ENCODE results near the gene ZNF256. TPM values are rescaled to one million over a fixed set of nuclear protein-coding genes. Genes with fewer than 3 reads are reported as not detected.

The ZNF256 gene
- total RNA-seq, 1 experiment from 2014 or later = 0.54 TPM

DNA sequence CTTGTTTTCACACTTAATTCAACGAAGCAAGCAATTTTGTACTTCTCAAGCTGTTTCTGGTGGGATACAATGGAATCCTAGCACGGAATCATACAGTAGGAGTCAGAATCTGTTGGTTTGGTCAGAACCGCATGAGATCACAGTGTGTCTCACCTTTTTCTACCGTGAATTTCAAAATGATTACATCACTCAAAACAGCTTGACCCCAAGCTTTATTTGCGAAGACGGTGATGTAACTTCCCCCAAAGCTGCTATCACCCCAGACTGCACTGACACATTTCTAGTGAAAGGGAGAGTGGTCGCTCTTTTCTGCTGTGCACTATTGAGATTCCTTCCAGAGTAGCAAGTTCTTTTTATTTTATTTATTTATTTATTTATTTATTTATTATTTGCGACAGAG is 17.3 kb upstream of the ZNF256 start:
- ChIA-PET CTCF (interaction anchor here (0.6 kb wide), 1 partner anchor 542 kb away, joined by 3 read pairs; no protein-coding TSS in a partner anchor), POLR2A (interaction anchor here (0.6 kb wide), 1 partner anchor 13 kb away, joined by 4 read pairs; no protein-coding TSS in a partner anchor)
- Mint-ChIP-seq H3K4me1 (ENCODE audit: insufficient read depth, unreplicated experiment) (no peaks in the 10 kb centered on the region), H3K27me3 (ENCODE audit: insufficient read depth, unreplicated experiment) (no peaks in the 10 kb centered on the region), H3K4me3 (ENCODE audit: unreplicated experiment) (no peak overlapping the region), H3K27ac (ENCODE audit: low read depth, unreplicated experiment) (no peak overlapping the region), H3K9me3 (ENCODE audit: unreplicated experiment) (peaks cover 20% of the 10 kb centered on the region), H3K36me3 (ENCODE audit: insufficient read depth, unreplicated experiment) (no peaks in the 10 kb centered on the region)
- no peak for DNase-seq (ENCODE audit: unreplicated experiment)
- intact Hi-C loops (cut with micrococcal nuclease) = no loop called here
- no TSS peak for BruUV-seq (replicated peaks)
- TF ChIP-seq, protein P1, sequence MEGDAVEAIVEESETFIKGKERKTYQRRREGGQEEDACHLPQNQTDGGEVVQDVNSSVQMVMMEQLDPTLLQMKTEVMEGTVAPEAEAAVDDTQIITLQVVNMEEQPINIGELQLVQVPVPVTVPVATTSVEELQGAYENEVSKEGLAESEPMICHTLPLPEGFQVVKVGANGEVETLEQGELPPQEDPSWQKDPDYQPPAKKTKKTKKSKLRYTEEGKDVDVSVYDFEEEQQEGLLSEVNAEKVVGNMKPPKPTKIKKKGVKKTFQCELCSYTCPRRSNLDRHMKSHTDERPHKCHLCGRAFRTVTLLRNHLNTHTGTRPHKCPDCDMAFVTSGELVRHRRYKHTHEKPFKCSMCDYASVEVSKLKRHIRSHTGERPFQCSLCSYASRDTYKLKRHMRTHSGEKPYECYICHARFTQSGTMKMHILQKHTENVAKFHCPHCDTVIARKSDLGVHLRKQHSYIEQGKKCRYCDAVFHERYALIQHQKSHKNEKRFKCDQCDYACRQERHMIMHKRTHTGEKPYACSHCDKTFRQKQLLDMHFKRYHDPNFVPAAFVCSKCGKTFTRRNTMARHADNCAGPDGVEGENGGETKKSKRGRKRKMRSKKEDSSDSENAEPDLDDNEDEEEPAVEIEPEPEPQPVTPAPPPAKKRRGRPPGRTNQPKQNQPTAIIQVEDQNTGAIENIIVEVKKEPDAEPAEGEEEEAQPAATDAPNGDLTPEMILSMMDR (IDR thresholded peaks at IDR 0.05; ENCODE audit: unreplicated experiment) = no peak

DNA sequence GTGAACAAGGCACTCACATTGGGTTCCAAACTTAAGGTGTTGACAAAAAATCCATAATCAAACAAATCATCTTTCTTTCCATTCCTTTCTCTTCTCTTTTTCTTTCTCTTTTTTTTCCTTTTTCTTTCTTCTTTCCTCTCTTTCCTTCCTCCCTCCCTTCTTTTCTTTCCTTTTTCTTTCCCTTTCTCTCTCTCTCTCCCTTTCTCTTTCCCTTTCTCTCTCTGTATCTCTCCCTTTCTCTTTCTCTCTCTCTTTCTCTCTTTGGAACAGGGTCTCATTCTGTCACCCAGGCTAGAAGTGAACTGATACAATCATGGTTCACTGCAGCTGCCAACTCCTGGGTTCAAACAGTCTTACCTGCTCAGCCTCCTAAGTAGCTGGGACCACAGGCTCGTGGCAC is 14.3 kb upstream of the ZNF256 start:
- ChIA-PET POLR2A (no interaction called here), CTCF (no interaction called here)
- no TSS peak for BruUV-seq (replicated peaks)
- Mint-ChIP-seq H3K27ac (ENCODE audit: low read depth, unreplicated experiment) (no peak overlapping the region), H3K36me3 (ENCODE audit: insufficient read depth, unreplicated experiment) (peaks cover 3% of the 10 kb centered on the region), H3K4me3 (ENCODE audit: unreplicated experiment) (no peak overlapping the region), H3K27me3 (ENCODE audit: insufficient read depth, unreplicated experiment) (no peaks in the 10 kb centered on the region), H3K9me3 (ENCODE audit: unreplicated experiment) (peaks cover 16% of the 10 kb centered on the region), H3K4me1 (ENCODE audit: insufficient read depth, unreplicated experiment) (no peaks in the 10 kb centered on the region)
- TF ChIP-seq, protein P1 (IDR thresholded peaks at IDR 0.05; ENCODE audit: unreplicated experiment) = no peak
- no peak for DNase-seq (ENCODE audit: unreplicated experiment)
- intact Hi-C loops (cut with micrococcal nuclease) = no loop called here

DNA sequence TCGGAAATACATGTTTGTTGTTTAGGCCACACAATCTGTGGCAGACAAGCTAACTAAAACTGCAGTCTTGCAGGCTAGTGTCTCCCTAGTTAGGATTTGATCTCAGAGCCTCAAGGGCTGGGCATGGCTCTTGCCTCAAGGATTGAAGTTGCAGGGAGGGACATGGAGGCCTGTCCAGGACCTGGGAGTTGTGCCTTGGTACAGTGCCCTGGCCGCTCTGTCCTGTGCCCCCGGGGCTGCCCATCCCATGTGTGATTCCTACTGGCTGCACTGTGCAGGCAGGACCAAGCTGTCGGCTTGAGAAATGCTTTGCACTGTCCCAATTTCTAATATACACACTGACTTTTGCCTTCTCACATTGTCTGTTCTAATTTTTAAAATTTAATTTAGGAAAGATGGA is 7.5 kb upstream of the ZNF256 start:
- intact Hi-C loops (cut with micrococcal nuclease) = no loop called here
- Mint-ChIP-seq H3K4me1 (ENCODE audit: insufficient read depth, unreplicated experiment) (no peaks in the 10 kb centered on the region), H3K27me3 (ENCODE audit: insufficient read depth, unreplicated experiment) (no peaks in the 10 kb centered on the region), H3K36me3 (ENCODE audit: insufficient read depth, unreplicated experiment) (peaks cover 7% of the 10 kb centered on the region), H3K4me3 (ENCODE audit: unreplicated experiment) (no peak overlapping the region), H3K27ac (ENCODE audit: low read depth, unreplicated experiment) (no peak overlapping the region), H3K9me3 (ENCODE audit: unreplicated experiment) (peaks cover 36% of the 10 kb centered on the region)
- no peak for DNase-seq (ENCODE audit: unreplicated experiment)
- TF ChIP-seq, protein P1 (IDR thresholded peaks at IDR 0.05; ENCODE audit: unreplicated experiment) = no peak
- ChIA-PET POLR2A (no interaction called here), CTCF (no interaction called here)
- BruUV-seq (replicated peaks) = no TSS peak

DNA sequence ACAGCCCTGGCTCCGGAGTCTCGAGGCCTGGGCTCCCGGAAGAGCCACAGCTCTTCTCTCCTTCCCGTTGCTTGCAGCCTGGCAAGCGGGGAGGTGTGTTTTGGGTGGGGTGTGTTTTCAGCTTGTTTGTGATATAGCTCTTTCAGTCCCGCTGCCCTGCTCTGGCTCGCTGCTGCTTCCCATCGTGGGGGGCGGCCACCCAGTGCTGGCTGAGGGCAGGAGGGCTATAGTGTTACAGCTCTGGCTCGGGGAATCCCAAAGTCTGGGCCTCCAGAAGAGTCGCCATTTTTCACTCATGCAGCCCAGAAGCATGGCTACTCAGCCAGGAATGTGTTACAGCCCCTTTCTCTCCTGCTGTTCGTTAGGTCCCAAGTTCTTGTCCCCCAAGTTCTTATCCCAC is 2.2 kb upstream of the ZNF256 start:
- Mint-ChIP-seq H3K9me3 (ENCODE audit: unreplicated experiment) (peaks cover 41% of the 10 kb centered on the region), H3K27ac (ENCODE audit: low read depth, unreplicated experiment) (no peak overlapping the region), H3K36me3 (ENCODE audit: insufficient read depth, unreplicated experiment) (no peaks in the 10 kb centered on the region)

More for the DNA sequence above, 2.2 kb upstream of the ZNF256 start:
- Mint-ChIP-seq H3K4me1 (ENCODE audit: insufficient read depth, unreplicated experiment) (no peaks in the 10 kb centered on the region), H3K27me3 (ENCODE audit: insufficient read depth, unreplicated experiment) (no peaks in the 10 kb centered on the region), H3K4me3 (ENCODE audit: unreplicated experiment) (no peak overlapping the region)
- intact Hi-C loops (cut with micrococcal nuclease) = no loop called here
- BruUV-seq (replicated peaks) = no TSS peak
- no peak for DNase-seq (ENCODE audit: unreplicated experiment)
- ChIA-PET CTCF (no interaction called here), POLR2A (no interaction called here)
- TF ChIP-seq, protein P1 (IDR thresholded peaks at IDR 0.05; ENCODE audit: unreplicated experiment) = no peak
